Neural cell (in vitro differentiated cells): Measurements from ENCODE around the gene ATF7IP. TPM values are rescaled to one million over a fixed set of nuclear protein-coding genes. Genes with fewer than 3 reads are reported as not detected.

Experiments used
- H2AFZ ChIP-seq: fragments of 200-600, 300-800 bp; sonication (generic), shearing (Covaris generic); 2 replicates; pipeline ENCODE4 v1.6.0; 2014; ENCODE audit warnings: low read depth, mild to moderate bottlenecking, antibody characterized with exemption, low read length, moderate library complexity
- H3F3A ChIP-seq: fragments of 200-600 bp; shearing (Covaris generic); 2 replicates; pipeline ENCODE4 v1.6.1; 2016; ENCODE audit warnings: mild to moderate bottlenecking, moderate library complexity, mixed read lengths, antibody characterized with exemption, low read length; ENCODE audit not compliant: insufficient read depth, poor library complexity, severe bottlenecking
- H3K27ac ChIP-seq: fragments of 200-600, 300-800 bp; sonication (generic), shearing (Covaris generic); 2 replicates; pipeline ENCODE4 v1.5.1; 2014; ENCODE audit warnings: mild to moderate bottlenecking, low read length, moderate library complexity
- H3K27me3 ChIP-seq: fragments of 300-800, 200-600 bp; sonication (generic), shearing (Covaris generic); 2 replicates; pipeline ENCODE4 v1.6.0; 2014; ENCODE audit warnings: mild to moderate bottlenecking, low read depth, low read length, moderate library complexity; ENCODE audit not compliant: insufficient read depth
- H3K36me3 ChIP-seq: fragments of 300-800, 200-600 bp; sonication (generic), shearing (Covaris generic); 2 replicates; pipeline ENCODE4 v1.5.1; 2014; ENCODE audit warnings: mild to moderate bottlenecking, antibody characterized with exemption, low read length, moderate library complexity; ENCODE audit not compliant: insufficient read depth
- H3K4me2 ChIP-seq: fragments of 300-800, 200-600 bp; sonication (generic), shearing (Covaris generic); 2 replicates; pipeline ENCODE4 v1.6.0; 2014; ENCODE audit warnings: mild to moderate bottlenecking, low read length
- H3K4me3 ChIP-seq: fragments of 300-800, 200-600 bp; sonication (generic), shearing (Covaris generic); 2 replicates; pipeline ENCODE4 v1.5.1; 2014; ENCODE audit warnings: mild to moderate bottlenecking, low read length, moderate library complexity
- H3K79me2 ChIP-seq: fragments of 200-600 bp; shearing (Covaris generic); replicated peaks from 2 replicates; pipeline ENCODE4 v1.6.0; 2014; ENCODE audit warnings: mild to moderate bottlenecking, low read length, moderate library complexity; ENCODE audit not compliant: insufficient read depth
- H3K9ac ChIP-seq: fragments of 300-800, 200-600 bp; sonication (generic), shearing (Covaris generic); 2 replicates; pipeline ENCODE4 v1.6.1; 2016; ENCODE audit warnings: mild to moderate bottlenecking, low read length, mixed read lengths
- H3K9me2 ChIP-seq: fragments of 200-600 bp; shearing (Covaris generic); 2 replicates; pipeline ENCODE4 v1.6.1; 2016; ENCODE audit warnings: mild to moderate bottlenecking, low read length, mixed read lengths; ENCODE audit not compliant: insufficient read depth
- H3K9me3 ChIP-seq: fragments of 200-600, 300-800 bp; sonication (generic), shearing (Covaris generic); 2 replicates; pipeline ENCODE4 v1.6.1; 2016; ENCODE audit warnings: mild to moderate bottlenecking, mixed run types, low read length, moderate library complexity, mixed read lengths
- H4K20me1 ChIP-seq: fragments of 200-600 bp; shearing (Covaris generic); 2 replicates; pipeline ENCODE4 v1.6.1; 2016; ENCODE audit warnings: mild to moderate bottlenecking, mixed run types; ENCODE audit not compliant: insufficient read depth
- CTCF ChIP-seq: fragments of 450-650 bp; IDR thresholded peaks from 2 replicates; pipeline ENCODE4 v1.5.1; 2014; ENCODE audit warnings: antibody characterized with exemption, mild to moderate bottlenecking, moderate library complexity; ENCODE audit not compliant: poor library complexity, severe bottlenecking
- EP300 ChIP-seq: fragments of 450-650 bp; conservative IDR thresholded peaks from 2 replicates; pipeline ENCODE4 v1.6.1; 2014; ENCODE audit warnings: antibody characterized with exemption, mild to moderate bottlenecking, moderate library complexity; ENCODE audit not compliant: poor library complexity, severe bottlenecking
- EZH2 ChIP-seq: fragments of 200-600, 300-800 bp; shearing (Covaris generic), sonication (generic); IDR thresholded peaks from 2 replicates; pipeline ENCODE4 v1.6.1; 2014; ENCODE audit warnings: antibody characterized with exemption, low read length, borderline replicate concordance, mild to moderate bottlenecking; ENCODE audit not compliant: insufficient read depth, poor library complexity, severe bottlenecking
- MXI1 ChIP-seq: fragments of 450-650 bp; conservative IDR thresholded peaks from 2 replicates; pipeline ENCODE4 v1.6.1; 2014; ENCODE audit warnings: antibody characterized with exemption, mild to moderate bottlenecking; ENCODE audit not compliant: poor library complexity, severe bottlenecking
- POLR2AphosphoS5 ChIP-seq: IDR thresholded peaks from 2 replicates; pipeline ENCODE4 v1.6.1; 2012
- RAD21 ChIP-seq: fragments of 450-650 bp; conservative IDR thresholded peaks from 2 replicates; pipeline ENCODE4 v1.6.1; 2014; ENCODE audit warnings: antibody characterized with exemption, mild to moderate bottlenecking, moderate library complexity
- REST ChIP-seq: IDR thresholded peaks from 2 replicates; pipeline ENCODE4 v1.6.1; 2012; ENCODE audit warnings: borderline replicate concordance
- SMC3 ChIP-seq: fragments of 450-650 bp; conservative IDR thresholded peaks from 2 replicates; pipeline ENCODE4 v1.6.1; 2014; ENCODE audit warnings: antibody characterized with exemption, mild to moderate bottlenecking, moderate library complexity; ENCODE audit not compliant: poor library complexity
- TAF1 ChIP-seq: IDR thresholded peaks from 2 replicates; pipeline ENCODE4 v1.6.1; 2012; ENCODE audit warnings: low read depth
- polyA plus RNA-seq: library from polyadenylated mRNA; depleted of rRNA; stranded (reverse); fragments of >200 nt; gene quantifications from 2 replicates; pipeline ENCODE4 v1.2.3, GENCODE V29; 2014

Gene ATF7IP
- polyA plus RNA-seq, 1 donor from 2014 or later = 34.8 TPM

GRCh38 chr12:14481201-14481600 lies 115.7 kb downstream of the ATF7IP start:
- H3K27me3 ChIP-seq = no peaks in the 10 kb centered on the region
- TF ChIP-seq TAF1 (no peak), SMC3 (no peak), CTCF (no peak), EP300 (no peak), RAD21 (no peak), REST (no peak), POLR2AphosphoS5 (no peak), EZH2 (no peak)
- no peaks in the 10 kb centered on the region for H3K9me2 ChIP-seq
- no peaks in the 10 kb centered on the region for H3K9me3 ChIP-seq
- no peaks in the 10 kb centered on the region for H3F3A ChIP-seq
- no peak overlapping the region for H3K4me2 ChIP-seq
- no peaks in the 10 kb centered on the region for H4K20me1 ChIP-seq
- H3K9ac ChIP-seq = no peak overlapping the region
- no peak overlapping the region for H2AFZ ChIP-seq
- H3K4me3 ChIP-seq = no peak overlapping the region
- no peak overlapping the region for H3K27ac ChIP-seq
- H3K79me2 ChIP-seq = peaks cover 8% of the 10 kb centered on the region
- peaks cover 23% of the 10 kb centered on the region for H3K36me3 ChIP-seq

- TF ChIP-seq POLR2AphosphoS5 (no peak), REST (no peak), CTCF (no peak), SMC3 (no peak), MXI1 (no peak), TAF1 (no peak), RAD21 (no peak), EP300 (no peak), EZH2 (no peak)
- H3F3A ChIP-seq = no peaks in the 10 kb centered on the region
- peaks cover 20% of the 10 kb centered on the region for H3K36me3 ChIP-seq
These were observed 116.9 kb downstream of the ATF7IP start for GRCh38 chr12:14482361-14482760.

More at GRCh38 chr12:14482361-14482760, 116.9 kb downstream of the ATF7IP start:
- H3K4me3 ChIP-seq = no peak overlapping the region
- H2AFZ ChIP-seq = no peak overlapping the region
- H3K9me2 ChIP-seq = no peaks in the 10 kb centered on the region
- no peak overlapping the region for H3K4me2 ChIP-seq
- no peak overlapping the region for H3K27ac ChIP-seq
- H4K20me1 ChIP-seq = no peaks in the 10 kb centered on the region
- H3K27me3 ChIP-seq = no peaks in the 10 kb centered on the region
- no peaks in the 10 kb centered on the region for H3K79me2 ChIP-seq
- H3K9me3 ChIP-seq = no peaks in the 10 kb centered on the region
- no peak overlapping the region for H3K9ac ChIP-seq
